Measurements from ENCODE around the gene RPL36AL.

DNA sequence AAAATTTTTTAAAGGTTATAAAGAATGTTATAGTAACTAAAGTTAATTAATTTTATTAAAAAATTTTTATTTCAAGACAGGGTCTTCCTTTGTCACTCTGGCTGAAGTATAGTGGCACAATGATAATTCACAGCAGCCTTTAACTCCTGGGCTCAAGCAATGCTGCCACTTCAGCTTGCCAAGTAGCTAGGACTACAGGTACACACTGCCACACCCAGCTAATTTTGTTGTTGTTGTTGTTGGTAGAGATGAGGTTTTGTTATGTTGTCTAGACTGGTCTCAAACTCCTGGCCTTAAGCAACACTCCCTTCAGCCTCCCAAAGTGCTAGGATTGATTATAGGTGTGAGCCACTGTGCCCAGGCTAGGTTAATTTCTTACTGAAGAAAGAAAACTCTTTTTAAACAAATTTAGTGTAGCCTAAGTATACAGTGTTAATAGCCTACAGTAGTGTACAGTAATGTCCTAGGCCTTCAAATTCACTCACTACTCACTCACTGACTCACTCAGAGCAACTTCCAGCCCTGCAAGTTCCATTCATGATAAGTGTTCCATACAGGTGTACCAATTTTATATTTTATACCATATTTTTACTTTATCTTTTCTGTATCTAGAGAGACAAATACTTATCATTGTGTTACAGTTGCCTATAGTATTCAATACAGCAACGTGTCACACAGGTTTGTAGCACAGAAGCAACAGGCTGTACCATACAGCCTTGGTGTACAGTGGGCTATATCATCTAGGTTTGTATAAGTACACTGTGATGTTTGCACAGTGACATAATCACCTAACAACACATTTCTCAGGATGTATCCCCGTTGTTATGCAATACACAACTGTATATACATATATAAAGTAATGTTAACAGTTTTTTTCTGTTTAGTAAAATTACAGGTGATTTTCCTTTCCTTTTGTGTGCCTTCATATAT lies 39.4 kb upstream of the RPL36AL start:
- TF ChIP-seq, protein P1, sequence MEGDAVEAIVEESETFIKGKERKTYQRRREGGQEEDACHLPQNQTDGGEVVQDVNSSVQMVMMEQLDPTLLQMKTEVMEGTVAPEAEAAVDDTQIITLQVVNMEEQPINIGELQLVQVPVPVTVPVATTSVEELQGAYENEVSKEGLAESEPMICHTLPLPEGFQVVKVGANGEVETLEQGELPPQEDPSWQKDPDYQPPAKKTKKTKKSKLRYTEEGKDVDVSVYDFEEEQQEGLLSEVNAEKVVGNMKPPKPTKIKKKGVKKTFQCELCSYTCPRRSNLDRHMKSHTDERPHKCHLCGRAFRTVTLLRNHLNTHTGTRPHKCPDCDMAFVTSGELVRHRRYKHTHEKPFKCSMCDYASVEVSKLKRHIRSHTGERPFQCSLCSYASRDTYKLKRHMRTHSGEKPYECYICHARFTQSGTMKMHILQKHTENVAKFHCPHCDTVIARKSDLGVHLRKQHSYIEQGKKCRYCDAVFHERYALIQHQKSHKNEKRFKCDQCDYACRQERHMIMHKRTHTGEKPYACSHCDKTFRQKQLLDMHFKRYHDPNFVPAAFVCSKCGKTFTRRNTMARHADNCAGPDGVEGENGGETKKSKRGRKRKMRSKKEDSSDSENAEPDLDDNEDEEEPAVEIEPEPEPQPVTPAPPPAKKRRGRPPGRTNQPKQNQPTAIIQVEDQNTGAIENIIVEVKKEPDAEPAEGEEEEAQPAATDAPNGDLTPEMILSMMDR (IDR thresholded peaks at IDR 0.05): no peak
- TF ChIP-seq EZH2phosphoT487 (IDR thresholded peaks at IDR 0.05) (no peak), EZH2 (IDR thresholded peaks at IDR 0.05) (no peak)
